Stimulated activated CD8-positive, alpha-beta memory T cell treated with anti-CD3 and anti-CD28 coated beads, Interleukin-2, amount 100 ng/mL, for 48 hours (primary cell): Measurements from ENCODE around the gene MT1G.
"Not testable (repeated sequence)": the region's sequence is repeated elsewhere in the genome, so short reads cannot be mapped to it uniquely, and the experiment has no call there.

Experiments
- DNase-seq, 2 donors: peaks; one replicate each; pipeline ENCODE4 v3.0.0-alpha.2; 2020; ENCODE audit warnings: low read depth in 2 of 2

The MT1G gene

DNA sequence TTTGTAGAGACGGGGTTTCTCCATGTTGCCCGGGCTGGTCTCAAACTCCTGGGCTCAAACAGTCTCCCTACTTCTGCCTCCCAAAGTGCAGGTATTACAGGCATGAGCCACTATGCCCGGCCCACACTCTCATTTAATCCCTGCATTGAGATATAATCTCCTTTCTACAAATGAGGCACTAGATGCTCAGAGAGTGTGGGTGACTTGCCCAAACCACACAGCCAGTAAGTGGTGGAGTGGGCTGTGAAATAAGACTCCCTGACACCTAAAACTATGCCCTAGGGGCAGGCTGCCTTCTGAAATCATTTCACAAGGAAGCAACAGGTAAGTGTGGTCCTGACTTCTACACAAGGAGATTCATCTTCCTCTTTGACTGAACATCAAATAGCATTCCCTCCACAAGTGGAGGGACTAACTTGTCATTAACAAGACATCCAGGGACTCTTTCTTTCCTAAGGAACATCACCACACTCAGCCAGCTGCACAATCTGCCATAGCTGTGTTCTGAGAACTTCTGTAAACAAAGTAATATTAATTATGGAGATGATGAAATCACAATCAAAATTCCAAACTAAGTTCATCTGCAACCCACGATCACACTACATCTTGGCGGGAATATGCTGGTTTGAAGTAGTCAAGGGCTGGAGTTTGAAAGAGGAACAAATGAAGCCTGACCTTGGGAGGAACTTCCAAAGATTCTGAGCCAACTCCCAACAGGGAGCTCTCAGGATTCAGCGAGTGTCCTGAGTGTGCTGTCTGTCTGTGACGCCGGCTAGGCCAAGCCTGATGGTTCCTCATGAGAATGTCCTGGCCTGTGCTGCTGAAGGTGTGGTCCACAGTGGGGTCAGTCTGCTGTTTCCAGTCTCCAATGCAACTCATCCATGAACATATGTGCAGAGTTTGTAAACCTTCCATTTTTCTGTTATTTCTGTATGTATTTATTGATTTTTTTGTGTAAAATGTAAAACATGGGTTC is 2.3 kb downstream of the MT1G start:
- not testable (repeated sequence) for DNase-seq

DNA sequence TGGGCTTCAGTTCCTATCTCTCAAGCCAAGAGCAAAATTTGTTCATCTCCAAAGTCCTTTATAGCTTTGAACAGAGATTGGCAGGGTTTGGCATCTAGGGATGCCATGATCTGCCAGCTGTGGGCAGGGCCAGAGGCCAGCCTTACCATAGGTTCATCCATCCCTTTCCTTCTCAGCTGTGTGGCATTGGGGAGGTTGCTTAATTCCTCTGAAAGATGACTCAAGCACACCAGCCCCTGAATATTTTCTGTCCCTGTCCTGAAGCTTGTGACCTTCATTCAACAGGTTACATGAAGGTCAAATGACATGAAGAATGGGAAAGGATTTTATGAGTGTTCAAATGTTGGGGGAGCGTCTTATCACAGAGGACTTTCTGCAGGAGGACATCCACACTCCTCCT is 3.4 kb downstream of the MT1G start:
- DNase-seq = no peak

DNA sequence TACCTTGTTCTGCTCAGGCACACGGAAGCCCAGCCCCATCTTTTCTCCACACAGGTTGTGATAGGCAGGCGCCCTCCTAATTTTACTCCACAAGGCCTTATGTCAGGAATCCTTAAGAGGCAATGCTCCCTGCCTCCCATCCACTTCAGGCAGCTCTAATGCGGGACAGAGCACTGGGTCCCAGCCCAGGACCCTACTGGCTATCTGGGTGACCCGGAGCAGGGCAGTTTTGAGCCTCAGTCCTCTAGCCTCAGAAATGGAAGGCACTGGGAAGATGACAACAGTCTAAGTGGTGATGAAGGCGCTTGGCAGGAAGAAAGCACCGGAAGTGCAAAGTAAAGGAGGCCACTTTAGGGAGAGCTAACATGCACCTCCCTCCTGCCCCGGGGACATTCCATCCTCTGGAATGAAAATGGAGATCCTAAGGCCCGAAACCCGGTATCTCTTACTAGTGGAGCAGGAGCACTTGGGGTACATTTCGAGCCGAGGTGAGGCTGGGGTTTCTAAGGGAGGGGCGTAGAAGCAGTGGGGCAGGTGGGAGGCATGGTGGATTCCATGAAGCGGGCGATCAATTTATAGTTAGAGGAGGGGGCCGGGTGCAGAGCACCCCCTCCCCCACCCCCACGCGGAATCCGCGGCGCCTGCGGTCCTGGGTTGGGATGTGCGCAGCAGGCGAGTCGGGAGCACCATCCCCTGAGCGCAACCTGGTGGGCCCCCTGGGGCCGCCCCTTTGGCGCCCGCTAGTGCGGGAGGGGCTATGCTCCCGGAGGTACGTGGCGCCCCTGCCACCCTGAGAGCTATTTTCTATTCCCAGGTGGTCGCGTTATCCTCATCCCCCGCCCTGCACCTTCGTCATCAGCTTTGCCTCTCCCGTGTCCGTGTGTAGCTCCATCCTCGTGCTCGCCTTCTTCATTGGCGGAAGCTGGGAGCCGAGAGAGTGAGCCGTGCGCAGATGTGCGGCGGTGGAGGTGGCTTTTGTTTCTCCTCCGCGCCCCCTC is 5.2 kb downstream of the MT1G start:
- no peak for DNase-seq

DNA sequence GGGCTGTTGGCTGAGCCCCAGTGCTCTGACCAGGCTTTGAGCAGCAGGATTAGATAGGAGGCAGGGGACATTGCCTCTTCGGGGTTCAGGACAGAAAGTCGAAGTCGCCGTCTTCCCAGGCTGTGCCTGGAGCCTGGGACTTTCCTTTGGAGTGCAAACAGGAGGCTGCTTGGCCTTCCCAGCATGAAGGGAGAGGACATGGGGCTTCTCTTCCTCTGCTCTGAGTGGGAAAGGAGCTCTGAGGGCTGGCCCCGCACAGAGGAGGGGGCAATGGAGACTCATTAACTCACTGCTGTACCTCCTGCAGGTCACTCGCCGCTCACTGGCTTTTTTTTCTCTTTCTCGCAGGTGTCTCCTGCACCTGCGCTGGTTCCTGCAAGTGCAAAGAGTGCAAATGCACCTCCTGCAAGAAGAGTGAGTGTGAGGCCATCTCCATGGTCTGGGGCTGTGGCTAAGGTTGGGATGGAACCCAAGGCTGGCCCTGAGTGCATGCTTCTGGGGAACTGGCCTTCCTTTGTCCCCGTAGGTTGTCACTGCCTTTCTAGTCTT is 9.5 kb downstream of the MT1G start:
- DNase-seq = no peak

DNA sequence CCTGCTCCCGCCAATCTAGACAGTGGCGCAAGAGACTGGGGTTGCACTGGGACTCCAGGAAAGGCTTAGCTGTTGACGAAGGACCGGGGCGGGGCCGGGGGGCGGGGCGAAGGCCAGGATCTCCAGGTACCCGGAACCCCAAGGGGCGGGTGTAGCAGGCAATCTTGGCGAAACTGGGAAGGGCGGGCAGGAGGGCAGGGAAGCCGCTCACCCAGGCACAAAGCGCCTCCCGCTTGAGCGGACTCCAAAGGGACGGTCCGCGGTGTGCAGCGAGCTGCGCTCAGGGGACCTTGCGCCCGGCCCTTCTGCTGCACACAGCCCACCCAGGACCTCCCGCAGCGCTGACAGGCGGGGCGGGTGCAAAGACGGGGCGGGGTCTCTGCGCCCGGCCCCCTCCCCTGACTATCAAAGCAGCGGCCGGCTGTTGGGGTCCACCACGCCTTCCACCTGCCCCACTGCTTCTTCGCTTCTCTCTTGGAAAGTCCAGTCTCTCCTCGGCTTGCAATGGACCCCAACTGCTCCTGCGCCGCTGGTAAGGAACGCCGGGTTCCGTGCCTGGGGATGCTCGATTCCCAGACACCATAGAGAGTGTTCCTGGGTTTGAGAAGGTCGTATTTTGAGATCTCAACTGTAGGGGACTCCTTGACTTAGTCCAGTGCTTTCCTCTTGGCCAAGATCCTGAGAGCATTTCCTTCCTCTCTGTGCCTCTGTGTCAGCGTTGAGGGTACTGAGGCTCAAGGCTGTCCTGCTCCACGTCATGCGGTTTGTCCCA is 10.1 kb downstream of the MT1G start, which contains the start of gene MT1F:
Gene MT1F, plus strand, starts transcription at position 405 of the 772 bp plus-strand sequence. Its CDS starts 100 bp downstream, at position 505.
- DNase-seq = peak; percentile 58 to 78

DNA sequence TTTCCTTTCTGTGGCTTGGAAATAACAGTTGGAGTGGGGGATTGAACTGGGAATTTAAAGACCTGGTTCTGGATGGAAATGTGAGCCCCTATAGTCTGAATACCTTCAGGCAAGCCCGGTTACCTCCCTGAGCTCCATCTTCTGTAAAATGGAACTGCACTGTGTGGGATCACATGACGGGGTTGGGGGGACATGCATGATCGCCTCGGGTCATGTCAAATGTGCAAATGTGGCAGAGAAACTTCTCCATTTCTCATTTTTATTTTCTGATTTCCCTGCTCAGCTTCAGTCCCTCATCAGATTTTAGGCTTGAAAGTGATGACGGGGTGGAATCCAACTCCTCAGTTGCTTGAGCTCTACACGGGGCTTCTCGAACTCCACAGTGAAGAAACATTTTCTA is 14.6 kb downstream of the MT1G start:
- no peak for DNase-seq

DNA sequence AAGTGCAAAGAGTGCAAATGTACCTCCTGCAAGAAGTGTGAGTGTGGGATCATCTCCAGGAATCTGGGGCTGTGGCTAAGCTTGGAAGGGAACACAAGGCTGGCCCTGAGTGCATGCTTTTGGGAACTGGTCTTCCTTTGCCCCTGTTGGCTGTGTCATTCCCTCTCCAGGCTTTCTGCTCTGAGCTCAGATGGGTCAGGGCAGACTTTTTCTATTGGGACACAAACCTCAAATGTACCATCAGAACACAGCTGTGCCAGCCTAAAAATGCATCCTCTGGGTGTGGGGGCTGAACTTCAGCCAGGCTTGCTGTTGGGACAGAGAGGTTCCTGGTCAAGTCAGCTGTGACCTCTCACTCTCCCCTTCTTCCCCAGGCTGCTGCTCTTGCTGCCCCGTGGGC is 15.3 kb downstream of the MT1G start:
- DNase-seq = no peak

DNA sequence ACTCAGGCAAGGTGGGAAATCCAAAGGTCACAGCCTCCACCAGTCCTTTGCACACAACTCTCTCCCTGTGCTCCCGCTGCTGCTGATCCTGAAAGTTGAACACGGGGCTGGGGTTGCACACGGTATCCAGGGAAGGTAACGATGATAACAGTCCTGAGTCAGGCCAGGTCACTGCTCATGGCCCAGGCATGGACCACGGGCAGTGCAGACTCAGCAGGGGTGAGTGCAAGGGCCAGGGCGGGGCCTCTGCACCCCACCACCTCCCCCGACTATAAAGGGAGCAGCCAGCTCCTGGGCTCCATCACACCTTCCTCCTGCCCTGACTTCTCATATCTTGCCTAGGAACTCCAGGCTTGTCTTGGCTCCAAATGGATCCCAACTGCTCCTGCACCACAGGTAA is 16.3 kb downstream of the MT1G start, which contains the start of gene MT1B:
Gene MT1B, plus strand, starts transcription at position 301 of the 400 bp plus-strand sequence. Its CDS starts 68 bp downstream, at position 369.
- DNase-seq = no peak

DNA sequence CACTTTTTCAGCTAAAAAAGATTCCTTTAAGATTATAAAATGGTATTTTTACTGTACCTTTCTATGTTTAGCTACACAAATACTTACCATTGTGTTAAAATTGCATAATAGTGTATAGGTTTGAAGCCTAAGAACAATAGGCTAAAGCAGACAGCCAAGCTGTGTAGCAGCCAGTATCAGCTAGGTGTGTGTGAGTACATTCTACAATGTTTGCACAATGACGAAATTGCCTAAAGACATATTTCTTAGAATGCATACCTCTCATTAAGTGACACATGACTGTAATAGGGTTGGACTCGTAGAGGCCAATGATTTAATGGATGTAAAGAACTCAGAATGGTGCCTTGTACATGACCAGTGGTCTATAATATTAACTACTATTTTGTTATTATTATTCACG is 18.0 kb downstream of the MT1G start:
- no peak for DNase-seq

DNA sequence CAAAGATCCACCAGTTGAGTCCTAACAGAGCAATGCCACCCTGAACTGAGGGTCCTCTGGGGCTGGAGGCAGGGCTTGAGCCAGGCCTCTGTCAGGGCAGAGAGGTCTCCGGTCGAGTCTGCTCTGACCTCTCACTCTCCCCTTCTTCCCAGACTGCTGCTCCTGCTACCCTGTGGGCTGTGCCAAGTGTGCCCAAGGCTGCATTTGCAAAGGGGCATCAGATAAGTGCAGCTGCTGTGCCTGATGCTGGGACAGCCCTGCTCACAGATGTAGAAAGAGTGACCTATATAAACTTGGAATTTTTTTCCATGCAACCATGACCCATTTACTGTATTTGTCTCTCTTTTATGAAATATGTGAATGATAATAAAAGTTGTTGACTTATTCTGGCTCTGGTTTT is 18.6 kb downstream of the MT1G start:
- DNase-seq = no peak

DNA sequence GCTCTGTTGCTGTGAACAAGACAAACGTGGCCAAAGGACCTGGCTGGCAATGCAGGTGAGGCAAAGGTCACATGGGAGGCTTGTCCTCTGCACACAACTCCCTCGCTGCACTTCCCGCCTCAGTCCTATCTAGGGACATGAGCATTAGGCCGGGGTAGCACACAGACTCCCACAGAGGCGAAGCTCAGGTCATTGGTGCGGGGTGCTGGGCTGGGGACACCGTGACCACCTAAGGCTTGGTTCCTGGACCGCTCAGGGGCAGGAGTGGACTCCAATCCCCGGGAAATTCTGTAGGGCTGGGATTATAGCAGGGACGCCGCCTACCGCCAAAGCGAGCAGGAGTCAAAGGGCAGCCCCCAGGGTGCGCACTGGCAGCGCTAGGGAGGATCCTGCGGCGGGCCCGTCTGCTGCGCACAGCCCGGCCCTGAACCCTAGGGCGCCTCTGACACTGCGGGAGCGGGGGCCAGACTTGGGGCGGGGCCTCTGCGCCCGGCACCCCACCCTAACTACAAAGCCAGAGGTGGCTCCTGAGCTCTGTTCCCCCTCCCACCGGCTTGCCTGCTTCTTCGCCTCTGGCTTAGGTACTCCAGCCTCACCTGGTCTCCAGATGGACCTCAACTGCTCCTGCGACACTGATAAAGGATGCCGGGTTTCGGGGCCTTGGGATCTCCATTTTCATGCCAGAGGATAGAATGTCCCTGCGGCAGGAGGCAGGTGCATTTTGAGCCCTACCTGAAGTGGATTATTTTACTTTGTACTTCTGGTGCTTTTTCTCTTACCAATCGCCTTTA is 20.0 kb downstream of the MT1G start:
- DNase-seq = no peak

DNA sequence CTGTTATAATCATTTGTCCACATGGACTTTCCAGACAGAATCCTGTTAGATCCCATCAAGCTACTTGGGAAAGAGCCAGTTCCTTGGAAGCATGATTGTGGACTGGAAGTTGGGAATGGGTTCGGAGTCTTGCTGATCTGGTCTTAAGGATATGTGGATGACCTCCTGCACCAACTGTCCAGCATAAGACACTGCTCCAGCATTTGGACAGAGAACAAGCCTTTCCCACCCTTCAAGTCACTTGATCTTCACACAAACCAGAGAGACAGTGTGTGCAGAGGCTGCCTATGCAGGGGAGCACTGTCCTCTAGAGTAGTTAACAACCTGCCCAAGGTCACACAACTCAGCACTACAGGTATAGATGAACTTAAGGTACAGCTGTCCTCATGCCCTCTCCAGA is 22.0 kb downstream of the MT1G start:
- no peak for DNase-seq

DNA sequence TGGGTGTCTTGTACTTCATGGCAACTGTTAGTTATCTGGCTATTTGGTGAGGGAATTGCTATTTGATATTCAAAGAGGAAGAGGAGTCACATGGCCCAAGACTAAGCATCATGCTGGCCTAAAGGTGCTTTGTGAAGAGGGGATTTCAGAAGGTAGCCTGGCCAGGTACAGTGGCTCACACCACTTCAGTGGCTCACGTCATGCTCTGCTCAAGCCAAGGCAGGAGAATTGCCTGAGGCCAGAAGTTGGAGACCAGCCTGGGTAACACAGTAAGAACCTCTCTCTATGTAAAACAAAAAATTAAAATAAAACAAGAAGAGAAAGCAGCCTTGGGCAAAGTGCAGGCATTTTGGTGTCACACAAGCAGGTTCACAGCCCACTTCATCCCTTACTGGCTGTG is 22.6 kb downstream of the MT1G start:
- no peak for DNase-seq

DNA sequence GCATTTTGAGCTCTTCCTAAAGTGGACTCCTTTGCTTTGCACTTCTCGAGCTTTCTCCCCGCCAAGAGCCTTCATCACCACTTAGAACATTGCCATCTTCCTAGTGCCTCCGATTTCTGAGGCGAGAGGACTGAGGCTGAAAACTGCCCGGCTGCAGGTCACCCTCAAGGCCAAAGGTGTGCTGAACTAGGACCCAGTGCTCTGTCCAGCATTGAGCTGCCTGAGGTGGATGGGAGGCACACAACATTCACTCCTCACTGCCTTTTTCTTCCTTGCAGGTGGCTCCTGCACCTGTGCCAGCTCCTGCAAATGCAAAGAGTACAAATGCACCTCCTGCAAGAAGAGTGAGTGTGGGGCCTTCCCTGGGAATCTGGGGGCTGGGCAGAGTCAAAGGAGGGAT is 24.0 kb downstream of the MT1G start:
- no peak for DNase-seq

DNA sequence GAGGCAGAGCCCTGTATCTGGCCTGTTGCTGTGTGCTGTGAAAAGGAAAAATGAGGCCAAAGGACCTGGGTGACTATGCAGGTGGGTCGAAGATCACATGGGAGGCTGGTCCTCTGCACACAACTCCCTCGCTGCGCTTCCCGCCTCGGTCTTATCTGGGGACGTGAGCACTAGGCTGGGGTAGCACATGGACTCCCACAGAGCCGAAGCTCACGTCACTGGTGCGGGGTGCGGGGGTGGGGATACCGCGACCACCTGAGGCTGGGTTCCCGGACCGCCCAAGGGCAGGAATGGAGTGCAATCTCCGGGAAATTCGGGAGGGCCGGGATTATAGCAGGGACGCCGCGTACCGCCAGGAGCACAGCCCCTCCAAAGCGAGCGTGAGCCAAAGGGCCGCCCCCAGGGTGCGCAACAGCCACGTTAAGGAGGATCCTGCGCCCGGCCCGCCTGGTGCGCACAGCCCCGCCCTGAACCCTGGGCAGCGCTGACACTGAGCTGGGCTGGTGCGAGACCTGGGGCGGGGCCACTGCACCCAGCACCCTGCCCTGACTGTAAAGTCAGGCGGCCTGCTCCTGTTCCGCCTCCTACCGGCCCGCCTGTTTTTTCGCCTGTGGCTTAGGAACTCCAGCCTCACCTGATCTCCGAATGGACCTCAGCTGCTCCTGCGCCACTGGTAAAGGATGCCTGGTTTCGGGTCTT is 24.6 kb downstream of the MT1G start:
- DNase-seq = peak; percentile 71 to 73

DNA sequence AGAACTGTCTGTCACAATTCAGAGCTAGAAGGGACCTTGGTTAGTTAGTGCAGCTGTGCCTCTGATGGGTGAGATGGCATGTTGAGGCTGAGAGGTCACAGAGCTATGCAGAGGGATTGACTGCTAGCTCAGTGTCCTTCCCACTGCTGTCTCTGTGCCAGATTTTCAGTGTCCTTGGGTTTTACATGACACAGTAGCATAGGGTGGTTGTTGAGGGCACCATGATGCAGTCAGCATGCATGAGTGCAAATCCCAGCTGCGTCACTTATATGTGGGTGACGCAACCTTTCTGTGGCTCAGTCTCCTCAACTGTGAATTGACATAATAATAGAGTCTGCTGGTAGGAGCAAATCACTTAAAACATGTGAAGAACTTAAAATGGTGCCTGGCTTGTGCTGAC is 26.7 kb downstream of the MT1G start:
- no peak for DNase-seq

DNA sequence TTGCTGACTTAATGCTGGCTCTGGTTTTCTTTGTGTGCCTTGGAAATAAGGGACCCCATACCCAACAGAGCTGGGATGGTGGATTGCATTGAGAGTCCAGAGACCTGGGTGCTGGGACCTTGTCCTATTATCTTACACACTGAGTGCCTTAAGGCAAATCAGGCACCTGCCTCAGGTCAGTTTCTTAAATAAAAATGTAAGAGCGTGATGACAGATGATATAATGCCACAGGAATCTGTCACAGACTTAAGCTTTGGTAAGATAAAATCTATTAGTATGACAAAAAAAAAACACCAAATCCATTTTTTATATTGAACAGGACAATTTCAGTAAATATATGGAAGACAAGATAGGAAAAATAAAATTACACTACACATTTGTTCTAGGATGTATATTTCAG is 27.8 kb downstream of the MT1G start:
- no peak for DNase-seq

DNA sequence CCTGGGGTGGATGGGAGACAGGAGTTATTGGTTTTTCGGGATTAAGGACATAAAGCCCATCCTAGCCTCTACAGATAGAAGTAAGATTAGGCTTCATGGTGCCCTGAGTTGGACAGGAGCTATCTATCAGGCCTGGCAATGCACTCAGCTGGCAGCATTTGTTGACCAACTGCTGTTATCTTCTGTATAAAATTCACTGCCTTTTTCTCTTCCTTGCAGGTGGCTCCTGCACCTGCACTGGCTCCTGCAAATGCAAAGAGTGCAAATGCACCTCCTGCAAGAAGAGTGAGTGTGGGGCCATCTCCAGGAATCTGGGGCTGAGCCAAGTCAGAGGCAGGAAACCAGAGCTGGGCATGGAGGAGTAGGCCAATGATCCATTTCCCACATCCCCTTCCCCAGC is 28.8 kb downstream of the MT1G start:
- DNase-seq = no peak
